Hematopoietic multipotent progenitor cell treated with erythropoietin and hydrocortisone succinate and interleukin-3 and kit ligand, for 17 days (in vitro differentiated cells): Measurements from ENCODE around the gene IRX3.
"Not testable (repeated sequence)": the region's sequence is repeated elsewhere in the genome, so short reads cannot be mapped to it uniquely, and the experiment has no call there.

Experiments used
- DNase-seq: peaks from one replicate; pipeline ENCODE4 v3.0.0-alpha.2; 2015; ENCODE audit warnings: low spot score

The IRX3 gene

DNA sequence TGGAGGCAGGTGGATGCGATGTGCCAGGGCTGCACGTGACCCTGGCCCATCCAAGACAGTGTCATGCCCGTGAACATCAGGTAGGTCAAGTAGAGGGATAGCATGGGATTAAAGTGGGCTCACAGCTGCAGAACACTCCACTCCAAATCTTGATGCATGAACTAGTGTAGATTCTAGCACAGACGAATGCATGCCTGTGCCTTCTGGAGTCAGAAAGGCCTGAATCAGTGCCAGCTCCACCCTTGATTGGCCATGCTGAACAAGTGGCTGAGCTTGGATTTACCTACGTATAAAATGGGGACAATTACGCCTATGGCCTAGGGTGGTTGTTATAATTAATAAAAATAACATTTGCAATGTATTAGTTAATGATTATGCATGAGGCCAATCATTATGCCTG, 10.6 kb downstream of the IRX3 start:
- no peak for DNase-seq

DNA sequence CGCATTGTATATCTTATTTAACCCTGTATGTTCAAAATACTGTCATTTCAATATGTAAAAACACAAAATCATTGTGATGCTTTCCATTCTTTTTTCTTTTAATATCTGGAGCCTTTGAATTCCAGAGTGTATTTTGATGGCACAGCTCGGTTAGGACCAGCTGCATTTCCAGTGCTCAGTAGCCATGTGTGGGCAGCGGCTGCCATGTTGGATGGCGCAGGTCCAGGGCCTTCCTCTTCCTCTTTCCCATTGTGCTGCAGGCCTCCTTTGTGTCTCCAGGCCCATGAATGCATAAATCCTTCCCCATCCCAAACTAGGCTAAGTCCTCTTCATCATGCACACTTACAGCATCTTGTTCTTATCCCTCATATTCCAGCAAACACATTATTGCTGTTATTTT, 13.0 kb downstream of the IRX3 start:
- no peak for DNase-seq

DNA sequence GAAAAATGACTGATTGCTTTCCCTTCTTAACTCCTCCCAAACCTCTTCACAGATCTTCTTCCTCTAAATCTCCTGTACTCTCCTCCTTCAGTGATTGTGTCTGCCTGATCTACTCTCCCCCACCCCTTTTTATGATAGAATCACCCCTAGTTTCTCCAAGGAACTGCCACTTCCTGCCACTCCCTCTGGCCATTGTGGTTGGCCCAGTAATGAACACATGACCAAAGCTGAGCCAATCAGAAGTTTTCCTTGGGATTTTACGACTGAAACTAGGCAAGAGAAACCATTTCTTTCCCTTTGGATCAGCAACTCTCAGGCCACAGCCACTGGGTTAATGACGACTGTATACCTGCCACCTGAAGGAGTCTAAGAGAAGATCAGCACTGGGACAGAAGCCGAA, 15.9 kb downstream of the IRX3 start:
- no peak for DNase-seq

GRCh38 chr16:54269461-54269860, 17.1 kb downstream of the IRX3 start:
- DNase-seq = no peak

- DNase-seq = no peak
Measured at GRCh38 chr16:54268766-54269165, 17.8 kb downstream of the IRX3 start.

- DNase-seq = no peak
Measured at GRCh38 chr16:54268340-54268739, 18.2 kb downstream of the IRX3 start.

GRCh38 chr16:54266363-54266955, 20.1 kb downstream of the IRX3 start:
- DNase-seq = no peak

GRCh38 chr16:54265575-54266107, 20.9 kb downstream of the IRX3 start:
- DNase-seq = no peak

- DNase-seq = no peak
Measured at GRCh38 chr16:54253118-54253517, 33.5 kb downstream of the IRX3 start.

DNA sequence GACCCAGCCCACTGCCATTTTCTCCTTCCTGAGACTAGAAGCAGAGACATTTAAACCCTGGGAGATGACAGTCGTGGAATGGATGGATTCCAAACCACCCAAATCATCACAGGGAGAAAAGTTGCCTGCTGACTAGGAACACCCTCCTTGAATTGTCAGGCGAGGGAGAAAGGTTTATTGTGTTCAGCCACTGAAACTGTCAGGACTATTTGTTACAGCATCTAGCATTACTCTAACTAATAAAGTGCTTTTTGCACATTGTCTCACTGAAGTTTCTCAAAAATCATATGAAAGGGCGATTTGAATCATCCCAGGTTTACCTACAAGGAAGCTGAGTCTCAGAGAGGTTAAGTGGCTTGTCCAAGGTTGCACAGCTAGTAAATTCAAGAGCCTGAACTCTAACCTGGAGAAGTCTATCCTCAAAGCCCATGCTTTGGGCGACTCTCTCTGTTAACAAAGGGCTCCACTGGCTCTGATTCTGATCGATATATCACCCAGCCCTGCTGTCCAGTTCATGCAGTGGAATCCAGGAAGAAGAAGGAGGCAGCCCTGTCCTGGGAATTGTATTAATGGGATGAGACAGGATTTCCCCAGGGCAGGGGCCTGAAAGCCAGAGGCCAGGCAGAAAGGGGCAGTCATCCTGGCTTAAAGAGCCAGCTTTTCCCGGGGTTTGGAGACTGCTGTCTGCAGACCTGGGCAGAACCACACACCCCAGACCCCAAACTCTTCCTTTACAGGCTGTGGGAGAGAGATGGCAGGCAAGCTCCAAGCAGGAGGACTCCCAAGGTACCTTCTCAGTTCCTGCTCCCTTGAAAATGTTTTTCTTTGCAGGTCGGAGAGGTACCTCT, 37.5 kb downstream of the IRX3 start:
- DNase-seq = no peak

- not testable (repeated sequence) for DNase-seq
Measured at GRCh38 chr16:54247705-54248104, 38.9 kb downstream of the IRX3 start.

- no peak for DNase-seq
Measured at GRCh38 chr16:54246454-54246821, 40.1 kb downstream of the IRX3 start.

DNA sequence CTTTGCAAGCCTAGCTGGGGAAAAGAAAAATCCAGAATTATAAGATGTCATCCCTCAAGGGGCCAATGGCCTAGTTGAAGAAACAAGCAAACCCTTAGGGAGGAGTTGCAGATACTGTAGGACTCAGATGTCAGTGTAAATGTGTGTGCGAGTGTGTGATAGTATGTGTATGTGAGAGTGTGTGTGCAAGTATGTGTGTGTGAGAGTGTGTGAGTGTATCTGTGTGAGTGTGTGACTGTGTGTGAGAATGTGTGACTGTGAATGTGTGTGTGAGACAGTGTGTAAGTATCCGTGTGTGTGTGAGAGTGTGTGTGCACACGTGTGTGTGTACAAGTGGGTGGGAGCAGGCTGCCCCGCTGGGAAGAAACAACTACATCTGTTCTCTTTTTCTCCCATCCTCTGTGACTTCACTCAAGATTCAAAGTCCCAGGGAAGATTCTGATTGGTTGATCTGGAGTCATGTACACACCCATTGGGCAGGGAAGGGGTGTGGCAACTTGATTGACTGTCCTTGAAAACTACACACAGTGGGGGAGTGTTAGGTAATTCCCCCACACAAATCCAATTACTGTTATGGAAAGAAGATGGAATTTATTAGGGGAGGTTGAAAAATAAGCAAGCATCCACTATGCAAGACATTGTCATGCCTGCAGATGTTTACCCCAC, 40.7 kb downstream of the IRX3 start:
- DNase-seq = no peak

DNA sequence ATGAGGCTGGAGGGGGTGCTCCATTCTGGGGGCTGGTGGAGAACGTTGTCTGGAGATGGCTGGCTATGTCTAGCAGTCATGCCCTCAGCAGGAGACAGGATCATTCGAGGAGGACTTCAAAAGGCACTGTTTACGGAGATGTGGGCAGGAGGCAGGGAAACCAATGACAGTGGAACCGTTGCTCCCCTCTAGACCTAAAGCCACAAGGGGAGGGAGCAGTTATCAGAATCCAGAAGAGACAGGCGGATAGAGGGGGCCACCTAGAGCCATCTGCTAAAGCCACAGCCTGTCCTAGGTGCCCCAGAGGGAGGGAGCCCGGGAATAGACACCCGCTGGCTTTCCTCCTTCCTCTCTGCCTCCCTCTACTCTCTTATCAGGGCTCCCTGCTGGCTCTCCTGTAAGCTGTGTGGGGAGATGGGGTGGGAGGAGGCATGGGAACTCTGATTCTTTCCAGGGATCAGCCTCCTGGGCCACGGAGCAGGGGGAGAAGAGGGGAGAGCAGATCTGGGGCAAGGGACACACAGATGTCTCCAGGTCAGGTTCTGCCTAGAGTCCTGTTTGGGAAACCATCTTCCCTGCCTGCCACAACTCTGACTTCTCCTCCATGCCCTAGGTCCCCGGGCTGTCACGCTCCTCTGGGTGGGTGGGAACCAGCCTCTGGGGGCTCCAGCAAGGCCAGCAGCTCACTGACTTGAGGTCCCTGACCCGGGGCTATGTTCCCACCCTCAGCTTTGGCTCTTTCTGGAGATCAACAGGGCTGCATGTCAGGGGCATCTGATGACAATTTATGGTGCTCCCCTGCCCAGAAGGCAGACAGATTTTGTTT, 42.3 kb downstream of the IRX3 start:
- no peak for DNase-seq

DNA sequence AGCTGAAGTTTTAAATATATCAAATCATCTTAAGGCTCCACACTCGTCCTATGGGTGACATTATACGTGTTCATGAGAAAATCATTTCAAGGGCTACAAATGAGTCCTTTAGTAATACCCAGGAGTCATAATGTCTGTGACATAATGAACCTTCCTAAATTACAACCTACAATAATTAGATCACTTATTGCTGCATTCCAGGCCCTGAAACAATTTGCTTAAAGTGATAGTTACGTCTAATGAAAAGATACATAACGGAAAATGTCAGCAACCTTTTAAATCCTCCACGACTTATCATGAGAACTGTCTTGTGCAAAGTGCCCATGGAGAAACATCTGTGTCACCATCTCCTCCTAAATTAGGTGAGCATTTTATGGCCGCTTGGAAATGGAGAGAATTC, 43.4 kb downstream of the IRX3 start:
- DNase-seq = no peak

GRCh38 chr16:54242199-54242598, 44.4 kb downstream of the IRX3 start:
- DNase-seq = no peak

DNA sequence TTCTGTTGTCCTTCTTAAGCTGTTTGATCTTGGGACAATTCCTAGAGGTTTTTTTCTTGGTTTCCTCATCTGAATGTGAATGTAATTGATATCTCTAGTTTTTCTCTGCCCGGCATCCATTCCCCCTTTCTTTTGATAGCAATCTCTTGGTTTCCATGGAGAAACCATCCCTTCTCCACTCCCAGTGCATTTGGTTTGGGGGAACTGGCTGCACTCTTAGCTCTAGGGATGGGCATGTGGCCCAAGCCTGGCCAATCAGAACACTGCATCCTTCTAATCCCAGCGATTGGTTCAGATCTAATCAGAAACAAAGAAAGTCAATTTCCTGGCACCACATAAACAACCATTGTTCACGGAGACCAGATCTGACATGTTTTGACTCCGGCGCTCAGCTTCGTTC, 45.1 kb downstream of the IRX3 start:
- no peak for DNase-seq

GRCh38 chr16:54240271-54241129, 46.1 kb downstream of the IRX3 start:
- DNase-seq = no peak

- DNase-seq = no peak
Measured at GRCh38 chr16:54239456-54239855, 47.1 kb downstream of the IRX3 start.

- DNase-seq = no peak
Measured at GRCh38 chr16:54236773-54237172, 49.8 kb downstream of the IRX3 start.

- DNase-seq = no peak
Measured at GRCh38 chr16:54233615-54234014, 53.0 kb downstream of the IRX3 start.
